ENCODE results near the gene TECPR1. TPM values are rescaled to one million over a fixed set of nuclear protein-coding genes. Genes with fewer than 3 reads are reported as not detected.

TECPR1 gene
- total RNA-seq, 1 donor from 2014 or later, result 62.5 TPM

DNA sequence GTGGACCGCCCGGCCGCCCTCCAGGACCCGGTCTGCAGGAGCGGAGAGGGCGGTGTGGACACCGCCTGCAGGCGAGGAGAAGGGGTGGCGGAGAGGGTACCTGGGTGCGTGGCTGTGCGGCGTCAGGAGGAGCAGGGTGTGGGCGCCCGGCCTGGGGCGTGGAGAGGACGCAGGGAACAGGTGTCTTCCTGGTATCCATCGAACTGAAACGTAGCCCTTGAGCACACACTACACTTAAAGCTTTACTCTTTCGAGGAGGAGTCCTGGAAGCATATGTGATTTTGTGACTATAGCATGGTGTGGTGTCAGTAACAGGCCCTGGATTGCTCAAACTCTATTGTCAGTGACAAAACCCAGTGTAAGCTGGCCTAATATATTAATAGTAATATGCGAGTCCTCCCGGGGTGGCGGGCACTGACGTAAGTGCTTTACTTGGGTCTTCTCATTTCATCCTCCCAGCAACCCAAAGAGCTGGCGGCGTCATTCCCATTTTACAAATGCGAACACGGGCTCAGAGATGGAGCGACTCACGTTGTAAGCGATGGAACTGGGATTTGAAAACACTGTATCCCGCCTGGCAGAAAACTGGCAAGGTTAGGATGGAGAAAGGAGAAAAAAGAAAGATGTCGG, 508 bp upstream of the TECPR1 start:
- DNase-seq (ENCODE audit: low read depth), result peak; percentile 43

DNA sequence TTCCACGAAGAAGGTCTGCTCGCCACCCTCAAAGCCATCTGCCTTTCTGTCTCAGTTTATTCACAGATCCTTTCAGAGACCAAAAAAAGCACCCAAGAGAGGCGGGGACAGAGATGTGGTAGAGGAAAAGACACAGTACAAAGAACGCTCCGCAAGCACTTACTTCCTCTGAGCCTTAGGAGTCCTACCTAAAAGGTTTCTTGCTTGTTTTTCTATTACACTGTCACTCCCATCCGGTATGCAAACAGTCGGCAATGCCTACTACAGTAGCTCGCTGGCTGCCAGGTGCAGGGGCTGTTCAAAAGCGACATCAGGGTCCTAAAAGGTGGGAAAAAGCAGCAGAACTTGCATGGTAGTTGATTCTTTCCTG, 816 bp downstream of the TECPR1 start:
- peak; percentile 20 for DNase-seq (ENCODE audit: low read depth)

- peak; percentile 80 for DNase-seq (ENCODE audit: low read depth)
These were observed 1.2 kb downstream of the TECPR1 start for GRCh38 chr7:98250789-98251188.

GRCh38 chr7:98249106-98249505, 2.9 kb downstream of the TECPR1 start:
- DNase-seq (ENCODE audit: low read depth), result no peak

- DNase-seq (ENCODE audit: low read depth), result no peak
These were observed 3.9 kb downstream of the TECPR1 start for GRCh38 chr7:98248156-98248555.

- no peak for DNase-seq (ENCODE audit: low read depth)
These were observed 7.2 kb downstream of the TECPR1 start for GRCh38 chr7:98244871-98245270.

DNA sequence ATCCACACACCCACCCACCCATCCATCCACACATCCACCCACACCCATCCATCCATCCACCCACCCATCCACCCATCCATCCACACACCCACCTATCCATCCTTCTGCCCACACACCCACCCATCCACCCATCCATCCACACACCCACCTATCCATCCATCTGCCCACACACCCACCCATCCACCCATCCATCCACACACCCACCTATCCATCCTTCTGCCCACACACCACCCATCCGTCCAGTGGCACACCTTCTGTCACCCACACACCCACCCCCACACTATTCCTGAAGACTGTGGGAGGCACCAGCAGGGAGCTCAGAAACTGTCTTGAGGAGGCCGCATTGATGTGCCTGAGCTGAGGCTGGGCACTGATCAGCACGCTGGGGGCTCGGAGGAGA, 9.1 kb downstream of the TECPR1 start:
- no peak for DNase-seq (ENCODE audit: low read depth)

DNA sequence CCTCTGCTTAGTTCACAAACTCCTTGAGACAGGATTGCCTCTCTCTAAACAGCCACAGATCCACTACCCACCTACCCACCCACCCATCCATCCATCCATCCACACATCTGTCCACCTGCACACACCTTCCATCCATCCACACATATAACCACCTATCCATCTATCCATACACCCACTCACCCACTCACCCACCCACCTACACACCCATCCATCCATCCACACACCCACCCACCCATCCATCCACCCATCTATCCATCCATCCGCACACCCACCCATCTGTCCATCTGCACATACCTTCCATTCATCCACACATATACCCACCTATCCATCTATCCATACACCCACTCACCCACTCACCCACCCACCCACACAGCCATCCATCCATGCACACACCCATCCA, 9.7 kb downstream of the TECPR1 start:
- DNase-seq (ENCODE audit: low read depth), result no peak

DNA sequence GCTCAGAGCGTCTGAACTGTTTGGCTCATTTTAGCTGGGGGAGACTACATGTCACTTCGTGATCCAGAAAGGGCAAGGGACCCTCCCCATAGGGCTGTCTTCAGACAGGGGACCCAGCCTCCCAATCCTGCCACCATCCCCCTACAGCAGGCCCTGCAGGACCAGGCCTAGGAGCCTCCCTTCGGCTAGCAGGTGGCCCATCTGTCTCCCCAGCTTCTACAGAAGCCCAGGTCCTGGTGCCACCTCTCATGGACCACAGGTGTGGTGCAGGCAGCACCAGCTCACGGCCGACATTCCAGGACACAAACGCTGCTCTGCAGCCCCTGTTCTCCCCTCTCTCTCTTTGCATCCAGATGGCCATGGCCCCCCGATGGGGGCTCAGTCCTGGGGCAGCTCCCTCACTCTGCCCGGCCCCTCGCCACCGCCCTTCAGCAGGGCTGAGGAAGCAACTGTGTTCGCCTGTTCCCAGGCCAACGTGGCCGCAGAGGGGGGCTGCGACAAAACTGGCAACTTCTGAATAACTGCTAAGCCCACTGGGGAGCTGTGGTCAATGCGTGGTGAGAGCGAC, 10.3 kb downstream of the TECPR1 start:
- no peak for DNase-seq (ENCODE audit: low read depth)

GRCh38 chr7:98240961-98241673, 10.9 kb downstream of the TECPR1 start:
- peak; percentile 38 for DNase-seq (ENCODE audit: low read depth)

DNA sequence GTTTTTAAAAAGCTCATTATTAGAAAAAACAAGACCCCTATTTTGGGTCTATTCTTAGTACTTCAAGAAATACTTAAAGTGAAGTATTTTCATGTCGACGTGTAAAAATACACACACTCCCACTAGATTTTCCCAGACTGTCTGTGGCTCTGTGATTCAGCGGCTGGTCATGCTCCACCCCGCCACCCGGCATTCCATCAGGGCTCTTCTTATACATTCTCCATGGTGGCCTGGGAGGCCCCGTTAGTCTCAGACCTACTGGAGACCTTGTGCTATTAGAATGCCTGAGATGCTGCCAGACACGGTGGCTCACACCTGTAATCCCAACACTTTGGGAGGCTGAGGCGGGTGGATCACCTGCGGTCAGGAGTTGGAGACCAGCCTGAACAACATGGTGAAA, 13.1 kb downstream of the TECPR1 start:
- peak; percentile 33 for DNase-seq (ENCODE audit: low read depth)

DNA sequence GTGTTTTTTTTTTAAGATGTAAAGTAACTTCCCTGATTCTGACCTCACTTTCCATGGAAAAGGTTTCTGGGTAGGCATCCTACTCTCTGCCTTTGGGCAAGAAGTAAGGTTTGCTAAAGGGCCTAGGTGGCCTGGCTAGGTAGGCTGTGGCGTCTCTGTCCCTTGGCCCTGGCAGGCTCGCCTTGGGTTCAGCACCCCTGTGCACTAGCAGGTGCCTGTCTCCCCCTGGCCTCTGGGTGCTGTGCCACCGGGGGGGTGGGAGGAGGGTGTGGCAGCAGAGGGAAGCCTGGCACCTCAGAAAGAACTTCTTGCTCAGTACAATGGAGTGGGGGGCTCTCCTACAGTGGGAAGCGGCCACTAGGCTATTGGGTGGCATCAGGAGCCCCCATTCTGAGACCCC, 14.0 kb downstream of the TECPR1 start:
- no peak for DNase-seq (ENCODE audit: low read depth)

DNA sequence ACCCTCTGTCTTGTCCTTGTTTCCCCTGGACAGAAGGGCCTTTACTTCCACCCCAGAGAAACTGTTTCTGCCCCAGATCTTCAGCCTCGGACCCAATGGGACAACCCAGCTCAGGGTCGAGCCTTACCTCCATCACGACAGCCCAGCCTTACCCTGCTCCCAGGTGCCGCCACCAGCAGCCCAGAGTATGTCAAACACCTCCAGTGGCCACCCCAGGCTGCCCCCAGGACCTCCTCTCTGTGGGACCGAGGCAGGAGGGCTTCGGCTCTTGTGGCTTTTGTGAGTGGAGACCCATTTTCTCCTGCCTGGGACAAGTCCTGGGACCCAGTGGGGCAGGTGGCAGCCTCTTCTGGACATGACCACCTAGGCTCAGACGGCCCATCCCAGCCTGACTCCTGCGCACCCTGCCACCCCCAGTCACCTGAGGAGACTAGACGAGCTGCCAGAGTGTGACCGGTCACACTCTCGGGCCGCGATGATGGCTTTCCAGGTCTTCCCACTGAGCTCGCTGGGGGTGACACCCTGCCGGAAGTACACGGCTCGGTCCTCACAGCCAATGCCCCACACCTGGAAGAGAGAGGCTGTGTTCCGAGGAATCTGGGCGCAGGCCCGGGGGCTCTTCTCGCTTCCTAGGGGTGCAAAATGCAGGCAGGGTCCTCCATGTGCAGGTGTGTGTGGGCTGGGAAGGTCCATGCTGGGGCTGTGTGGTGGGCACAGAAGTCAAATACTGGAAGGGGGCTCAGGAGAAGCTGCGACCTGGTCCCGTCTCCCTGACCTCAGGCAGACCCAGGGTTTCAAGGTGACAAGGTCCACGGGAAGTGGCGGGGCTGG, 15.5 kb downstream of the TECPR1 start:
- no peak for DNase-seq (ENCODE audit: low read depth)

- DNase-seq (ENCODE audit: low read depth), result no peak
These were observed 16.1 kb downstream of the TECPR1 start for GRCh38 chr7:98235901-98236300.

DNA sequence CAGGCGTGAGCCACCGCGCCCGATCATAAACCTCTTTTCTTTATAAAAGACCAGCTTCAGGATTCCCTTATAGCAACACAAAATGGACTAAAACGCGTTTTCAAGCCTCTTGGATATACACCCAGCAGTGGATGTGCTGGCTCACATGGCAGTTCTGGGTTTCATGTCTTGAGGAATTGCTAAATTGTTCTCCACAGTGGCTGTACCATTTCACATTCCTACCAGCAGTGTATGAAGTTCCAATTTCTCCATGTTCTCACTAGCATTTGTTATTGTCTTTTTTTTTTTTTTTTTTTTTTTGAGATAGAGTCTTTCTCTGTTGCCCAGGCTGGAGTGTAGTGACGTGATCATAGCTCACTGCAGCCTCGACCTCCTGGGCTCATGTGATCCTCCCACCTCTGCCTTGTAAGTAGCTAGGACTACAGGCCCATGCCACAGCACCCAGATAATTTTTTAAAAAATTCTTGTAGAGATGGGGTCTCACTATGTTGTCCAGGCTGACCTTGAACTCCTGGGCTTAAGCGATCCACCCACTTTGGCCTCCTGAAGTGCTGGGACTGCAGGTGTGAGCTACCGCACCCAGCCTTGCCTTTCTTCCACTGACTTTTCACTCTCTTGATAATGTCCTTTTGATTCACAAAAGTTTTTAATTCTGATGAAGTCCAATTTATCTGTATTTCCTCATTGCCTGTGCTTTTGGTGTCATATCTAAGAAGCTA, 17.4 kb downstream of the TECPR1 start:
- DNase-seq (ENCODE audit: low read depth), result no peak

- no peak for DNase-seq (ENCODE audit: low read depth)
These were observed 18.6 kb downstream of the TECPR1 start for GRCh38 chr7:98233219-98234070.

DNA sequence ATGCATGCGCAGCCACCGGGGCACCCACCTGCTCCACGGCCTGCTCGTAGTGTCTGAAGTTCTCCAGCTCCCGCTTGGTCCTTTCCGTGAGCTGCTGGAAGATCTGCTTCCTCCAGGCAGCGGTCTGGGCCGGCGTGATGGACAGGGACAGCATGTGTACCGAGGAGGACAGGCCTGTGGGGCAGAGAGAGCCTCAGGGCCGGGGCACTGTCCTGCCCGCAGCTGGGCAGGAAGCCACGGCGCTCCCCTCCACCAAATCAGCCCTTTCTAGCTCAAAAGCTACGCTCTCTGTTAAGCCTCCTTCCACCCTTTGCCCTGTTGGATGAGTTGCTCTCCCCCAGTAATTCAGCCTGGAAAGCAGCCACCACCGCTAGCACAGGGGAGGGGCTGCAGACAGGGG, 19.2 kb downstream of the TECPR1 start:
- peak; percentile 30 for DNase-seq (ENCODE audit: low read depth)

GRCh38 chr7:98232263-98232585, 19.8 kb downstream of the TECPR1 start:
- DNase-seq (ENCODE audit: low read depth), result no peak

GRCh38 chr7:98231493-98232262, 20.4 kb downstream of the TECPR1 start:
- no peak for DNase-seq (ENCODE audit: low read depth)
